AG04449 (cell line): Measurements from ENCODE around the gene ZNF407.
A peak's percentile ranks its signal among the peaks of the same experiment; 100 is the strongest.

Experiments used
- CTCF ChIA-PET: fragments of 350-600 bp; formaldehyde crosslinking; extraction: SDS; loops from one replicate; lab custom pipeline; 2021; ENCODE audit warnings: antibody characterized with exemption; lab: Yijun Ruan, JAX
- POLR2A ChIA-PET: fragments of 400-600, 350-600 bp; formaldehyde crosslinking; extraction: SDS; loops from one replicate; lab custom pipeline; 2020; ENCODE audit warnings: antibody characterized with exemption, inconsistent platforms; lab: Yijun Ruan, JAX
- DNase-seq: peaks from one replicate; pipeline ENCODE4 v3.0.0-alpha.2; 2010; ENCODE audit warnings: low read depth, low spot score
- H3K4me3 ChIP-seq: 2 replicates; pipeline ENCODE4 v1.5.1; 2011; ENCODE audit warnings: low read depth, mild to moderate bottlenecking, control low read depth, low read length
- CTCF ChIP-seq: IDR thresholded peaks from one replicate; pipeline ENCODE4 v1.5.1; 2011; ENCODE audit warnings: mild to moderate bottlenecking, moderate library complexity, low read length, control low read depth, inconsistent platforms; ENCODE audit not compliant: insufficient read depth; ENCODE audit errors: missing control alignments

Gene ZNF407

GRCh38 chr18:74951165-74951760 lies 353.6 kb downstream of the ZNF407 start:
- no peak for TF ChIP-seq CTCF
- ChIA-PET CTCF (interaction anchor here (1.6 to 1.8 kb wide), 2 partner anchors 12 to 22 kb away, joined by 5 to 6 read pairs; no protein-coding TSS in a partner anchor), POLR2A (no interaction called here)
- no peak overlapping the region; the same call in 1 of the 2 replicates for H3K4me3 ChIP-seq
- peak; percentile 85 for DNase-seq

- no peak for DNase-seq
- ChIA-PET CTCF (interaction anchor here (1.5 kb wide), 1 partner anchor 301 kb away, joined by 5 read pairs; no protein-coding TSS in a partner anchor), POLR2A (no interaction called here)
- H3K4me3 ChIP-seq: no peak overlapping the region
- no peak for TF ChIP-seq CTCF
Observed at GRCh38 chr18:74957588-74958224, 360.0 kb downstream of the ZNF407 start.

GRCh38 chr18:74959216-74959615 lies 361.5 kb downstream of the ZNF407 start:
- no peak for TF ChIP-seq CTCF
- no peak for DNase-seq
- POLR2A ChIA-PET: no interaction called here
- no peak overlapping the region for H3K4me3 ChIP-seq
- CTCF ChIA-PET: interaction anchor here (0.8 kb wide), 1 partner anchor 11 kb away, joined by 4 read pairs; no protein-coding TSS in a partner anchor

- no peak for TF ChIP-seq CTCF
- ChIA-PET CTCF (no interaction called here), POLR2A (no interaction called here)
- no peak overlapping the region for H3K4me3 ChIP-seq
- no peak for DNase-seq
Observed at GRCh38 chr18:74961596-74961995, 363.9 kb downstream of the ZNF407 start.

- ChIA-PET CTCF (interaction anchor here (0.6 to 1.7 kb wide), 13 partner anchors 8 to 515 kb away, joined by 3 to 7 read pairs (median 4); no protein-coding TSS in a partner anchor), POLR2A (no interaction called here)
- TF ChIP-seq CTCF: peak; percentile 32
- DNase-seq: no peak
- H3K4me3 ChIP-seq: no peak overlapping the region
Observed at GRCh38 chr18:74963820-74964446, 366.3 kb downstream of the ZNF407 start.

GRCh38 chr18:74965682-74966081 lies 368.0 kb downstream of the ZNF407 start:
- H3K4me3 ChIP-seq: no peak overlapping the region
- CTCF ChIA-PET: interaction anchor here (1.3 to 1.8 kb wide), 2 partner anchors 10 to 21 kb away, joined by 3 to 4 read pairs; no protein-coding TSS in a partner anchor
- no peak for TF ChIP-seq CTCF
- no peak for DNase-seq
- POLR2A ChIA-PET: no interaction called here
